Testis (tissue), 5 donors: ENCODE data around the gene ZNG1F. TPM values are rescaled to one million over a fixed set of nuclear protein-coding genes. Genes with fewer than 3 reads are reported as not detected.
"Not testable (repeated sequence)": the region's sequence is repeated elsewhere in the genome, so short reads cannot be mapped to it uniquely, and the experiment has no call there.

ENCODE experiments used
- DNase-seq: peaks from one replicate; pipeline ENCODE4 v3.0.0-alpha.2; 2019
- H3K27ac ChIP-seq, 2 donors: fragments of 200-600 bp; sonication (generic); one replicate each; pipeline ENCODE4 v1.5.1; 2019
- H3K27me3 ChIP-seq: fragments of 200-600 bp; sonication (generic); one replicate; pipeline ENCODE4 v1.5.1; 2019
- H3K36me3 ChIP-seq: fragments of 200-600 bp; sonication (generic); one replicate; pipeline ENCODE4 v1.5.1; 2017; ENCODE audit warnings: low read depth; ENCODE audit errors: missing control alignments
- H3K4me1 ChIP-seq: fragments of 200-600 bp; sonication (generic); one replicate; pipeline ENCODE4 v1.5.1; 2019
- H3K4me3 ChIP-seq, 2 donors: fragments of 200-600 bp; sonication (generic); one replicate each; pipeline ENCODE4 v1.5.1; 2017 to 2019
- H3K9me3 ChIP-seq: fragments of 200-600 bp; sonication (generic); one replicate; pipeline ENCODE4 v1.5.1; 2017
- WGBS, 2 donors: methylation state at CpG; one replicate each; pipeline ENCODE4 v1.1.5; 2018; 5-methylcytosine and 5-hydroxymethylcytosine counted together
- intact Hi-C: fragments of 100-400 bp; cut with DNase I; formaldehyde crosslinking; loops from one replicate; pipeline ENCODE4 v1.15.1; 2023; ENCODE audit warnings: low total_unique reads
- long read RNA-seq, 2 donors: transcript quantifications; one replicate each; lab custom pipeline, GENCODE V29; 2026
- polyA plus RNA-seq: library from polyadenylated mRNA; stranded (reverse); fragments of 350-450 nt; fragmentation: Illumina TruSeq; extraction: RNeasy Lipid Tissue Mini Kit (QIAGEN cat#74804); gene quantifications from one replicate; pipeline ENCODE4 v1.2.3, GENCODE V29; 2014; ENCODE audit warnings: low read depth, low replicate concordance; ENCODE audit not compliant: insufficient read depth
- total RNA-seq, 2 donors: library from RNA; depleted of rRNA; stranded (reverse); fragments of >200 nt; gene quantifications; one replicate each; pipeline ENCODE4 v1.2.3, GENCODE V29; 2016

Gene ZNG1F
- total RNA-seq: 10 to 100 TPM; 17.6 to 22.5 TPM
- 15.5 TPM for polyA plus RNA-seq
- long read RNA-seq, donor 1, partial matches to known transcripts: 23 of 29 reads
- long read RNA-seq, donor 1, other reads (novel, unspliced or antisense): 5 of 29 reads
- long read RNA-seq, donor 2, partial matches to known transcripts: 16 of 16 reads
- long read RNA-seq, donor 2, other reads (novel, unspliced or antisense): 0 of 16 reads

- no CpG with 5 or more reads among the region's 31 CpGs for WGBS, 2 donors
- H3K36me3 ChIP-seq, H3K4me1 ChIP-seq, H3K27me3 ChIP-seq, H3K9me3 ChIP-seq, H3K27ac ChIP-seq, DNase-seq, intact Hi-C loops, H3K4me3 ChIP-seq: not testable (repeated sequence)
These were observed at the start of gene ZNG1F for GRCh38 chr9:41189217-41189616. Gene ZNG1F, minus strand, starts transcription at chr9:41189317. Its CDS starts 59 bp downstream, at chr9:41189258.

- DNase-seq, H3K4me1 ChIP-seq, H3K9me3 ChIP-seq, intact Hi-C loops, H3K4me3 ChIP-seq, H3K27me3 ChIP-seq, H3K27ac ChIP-seq, H3K36me3 ChIP-seq: not testable (repeated sequence)
- 53 to 60% methylated on average over 19 to 33 of the region's 51 CpGs for WGBS, 2 donors
These were observed 48.1 kb upstream of the ZNG1F start for GRCh38 chr9:41237110-41237749.

GRCh38 chr9:41236486-41237109, 47.5 kb upstream of the ZNG1F start:
- H3K27ac ChIP-seq, H3K4me3 ChIP-seq, H3K9me3 ChIP-seq, H3K36me3 ChIP-seq, DNase-seq, intact Hi-C loops, H3K27me3 ChIP-seq, H3K4me1 ChIP-seq: not testable (repeated sequence)
- WGBS, 2 donors: 52 to 57% methylated on average over 17 to 23 of the region's 23 CpGs

- H3K4me1 ChIP-seq, H3K27me3 ChIP-seq, H3K4me3 ChIP-seq, H3K27ac ChIP-seq, intact Hi-C loops, H3K9me3 ChIP-seq, DNase-seq, H3K36me3 ChIP-seq: not testable (repeated sequence)
- 56 to 65% methylated on average over 16 to 43 of the region's 55 CpGs for WGBS, 2 donors
These were observed 46.0 kb upstream of the ZNG1F start for GRCh38 chr9:41234811-41235805.

- H3K9me3 ChIP-seq, H3K4me3 ChIP-seq, H3K36me3 ChIP-seq, H3K27ac ChIP-seq, DNase-seq, H3K4me1 ChIP-seq, H3K27me3 ChIP-seq, intact Hi-C loops: not testable (repeated sequence)
- WGBS, 2 donors: 61 to 65% methylated on average over 3 of the region's 3 CpGs
These were observed 45.1 kb upstream of the ZNG1F start for GRCh38 chr9:41234221-41234620.

GRCh38 chr9:41232326-41232725, 43.2 kb upstream of the ZNG1F start:
- H3K27ac ChIP-seq, H3K4me3 ChIP-seq, intact Hi-C loops, H3K36me3 ChIP-seq, H3K4me1 ChIP-seq, H3K27me3 ChIP-seq, DNase-seq, H3K9me3 ChIP-seq: not testable (repeated sequence)
- 69 to 72% methylated on average over 10 of the region's 10 CpGs for WGBS, 2 donors

GRCh38 chr9:41230418-41230817, 41.3 kb upstream of the ZNG1F start:
- H3K9me3 ChIP-seq, H3K4me3 ChIP-seq, intact Hi-C loops, H3K27me3 ChIP-seq, H3K27ac ChIP-seq, H3K4me1 ChIP-seq, DNase-seq, H3K36me3 ChIP-seq: not testable (repeated sequence)
- 44 to 57% methylated on average over 3 of the region's 3 CpGs for WGBS, 2 donors
